IMR-90 (cell line): Measurements from ENCODE around the gene LGI1. TPM values are rescaled to one million over a fixed set of nuclear protein-coding genes. Genes with fewer than 3 reads are reported as not detected.

Experiments used
- ATAC-seq: fragments of 200-7000 bp; cut with Tn5 transposase; 2 replicates; pipeline ENCODE4 v1.9.1; 2020; ENCODE audit warnings: low read depth, mild to moderate bottlenecking, moderate library complexity
- BruUV-seq: library from RNA; stranded (reverse); fragments of 400-500 nt; replicated peaks from 2 replicates; lab custom pipeline; 2021; lab: Mats Ljungman, UMichigan
- CTCF ChIA-PET: fragments of 300-600 bp; formaldehyde crosslinking; extraction: SDS; loops from one replicate; lab custom pipeline; 2021; ENCODE audit warnings: antibody characterized with exemption; lab: Yijun Ruan, JAX
- POLR2A ChIA-PET: fragments of 300-600 bp; sonication (Branson Sonifier 250); formaldehyde crosslinking; loops from one replicate; lab custom pipeline; 2022; ENCODE audit warnings: antibody characterized with exemption; ENCODE audit not compliant: unreplicated experiment; lab: Charles Lee
- DNase-seq: peaks from one replicate; pipeline ENCODE4 v3.0.0; 2013
- H2AFZ ChIP-seq: replicated peaks from 2 replicates; pipeline ENCODE3; 2013; ENCODE audit warnings: low read length, mild to moderate bottlenecking; ENCODE audit not compliant: poor library complexity
- H2AK5ac ChIP-seq: 2 replicates; pipeline ENCODE4 v1.6.1; 2013; ENCODE audit warnings: low read depth, low read length, inconsistent platforms
- H2AK9ac ChIP-seq: replicated peaks from 2 replicates; pipeline ENCODE3; 2013; ENCODE audit warnings: mild to moderate bottlenecking, low read depth, low read length, moderate library complexity; ENCODE audit not compliant: poor library complexity
- H2BK120ac ChIP-seq: 2 replicates; pipeline ENCODE4 v1.6.1; 2013; ENCODE audit warnings: low read depth, low read length, inconsistent platforms
- H2BK15ac ChIP-seq: 3 replicates; pipeline ENCODE4 v1.6.1; 2013; ENCODE audit warnings: low read depth, low read length, inconsistent platforms
- H2BK20ac ChIP-seq: 2 replicates; pipeline ENCODE4 v1.6.1; 2013; ENCODE audit warnings: low read depth, mild to moderate bottlenecking, inconsistent platforms, low read length, moderate library complexity
- H2BK5ac ChIP-seq: 2 replicates; pipeline ENCODE4 v1.6.1; 2013; ENCODE audit warnings: mild to moderate bottlenecking, low read depth, low read length, inconsistent platforms; ENCODE audit not compliant: poor library complexity, severe bottlenecking
- H3K14ac ChIP-seq: replicated peaks from 2 replicates; pipeline ENCODE4 v1.6.1; 2013; ENCODE audit warnings: low read depth, low read length, inconsistent platforms
- H3K18ac ChIP-seq: 2 replicates; pipeline ENCODE4 v1.6.1; 2013; ENCODE audit warnings: low read depth, low read length, control low read depth
- H3K23ac ChIP-seq: 2 replicates; pipeline ENCODE4 v1.6.1; 2013; ENCODE audit warnings: low read depth, low read length, inconsistent platforms
- H3K27ac ChIP-seq: 2 replicates; pipeline ENCODE4 v1.5.1; 2013; ENCODE audit warnings: mild to moderate bottlenecking, control low read depth, low read length; ENCODE audit not compliant: insufficient read depth
- H3K27me3 ChIP-seq: 2 replicates; pipeline ENCODE4 v1.6.1; 2013; ENCODE audit warnings: low read length; ENCODE audit not compliant: control insufficient read depth, insufficient read depth
- H3K36me3 ChIP-seq: 2 replicates; pipeline ENCODE4 v1.6.1; 2013; ENCODE audit warnings: low read length, mixed read lengths; ENCODE audit not compliant: control insufficient read depth, insufficient read depth
- H3K4ac ChIP-seq: 2 replicates; pipeline ENCODE4 v1.6.1; 2013; ENCODE audit warnings: low read depth, low read length, inconsistent platforms
- H3K4me1 ChIP-seq: 2 replicates; pipeline ENCODE4 v1.6.1; 2013; ENCODE audit warnings: low read length, mixed read lengths; ENCODE audit not compliant: control insufficient read depth, insufficient read depth
- H3K4me2 ChIP-seq: 2 replicates; pipeline ENCODE4 v1.6.1; 2013; ENCODE audit warnings: low read depth, mild to moderate bottlenecking, control low read depth, low read length, moderate library complexity
- H3K4me3 ChIP-seq: 2 replicates; pipeline ENCODE4 v1.5.1; 2013; ENCODE audit warnings: low read depth, mild to moderate bottlenecking, control low read depth, low read length, moderate library complexity; ENCODE audit not compliant: insufficient read depth
- H3K56ac ChIP-seq: 2 replicates; pipeline ENCODE4 v1.6.1; 2013; ENCODE audit warnings: low read length, inconsistent platforms; ENCODE audit not compliant: insufficient read depth; ENCODE audit errors: extremely low read depth
- H3K79me1 ChIP-seq, 2 experiments: 2 replicates each; pipeline ENCODE4 v1.6.1; 2013; ENCODE audit warnings: low read length in 2 of 2, inconsistent platforms in 1 of 2, low read depth in 1 of 2
- H3K9ac ChIP-seq: 2 replicates; pipeline ENCODE4 v1.6.1; 2013; ENCODE audit warnings: low read depth, low read length, control low read depth
- H3K9me1 ChIP-seq: 2 replicates; pipeline ENCODE4 v1.6.1; 2013; ENCODE audit warnings: low read length, inconsistent platforms; ENCODE audit not compliant: insufficient read depth
- H3K9me3 ChIP-seq: 2 replicates; pipeline ENCODE4 v1.6.1; 2013; ENCODE audit warnings: low read length; ENCODE audit not compliant: control insufficient read depth, insufficient read depth
- H4K20me1 ChIP-seq: 2 replicates; pipeline ENCODE4 v1.6.1; 2013; ENCODE audit warnings: low read length, inconsistent platforms; ENCODE audit not compliant: insufficient read depth
- H4K5ac ChIP-seq: 2 replicates; pipeline ENCODE4 v1.6.1; 2013; ENCODE audit warnings: mild to moderate bottlenecking, low read depth, low read length, control low read depth
- H4K8ac ChIP-seq, 2 experiments: 2 replicates each; pipeline ENCODE4 v1.6.1; 2013; ENCODE audit warnings: low read depth in 2 of 2, low read length in 2 of 2, control low read depth in 1 of 2, inconsistent platforms in 1 of 2
- H4K91ac ChIP-seq: 2 replicates; pipeline ENCODE4 v1.6.1; 2013; ENCODE audit warnings: low read depth, low read length, inconsistent platforms; ENCODE audit not compliant: insufficient read depth
- CEBPB ChIP-seq: IDR thresholded peaks from 2 replicates; pipeline ENCODE4 v1.6.1; 2012; ENCODE audit warnings: low read depth, low read length, improper control_type of control experiment
- CHD1 ChIP-seq: IDR thresholded peaks from 2 replicates; pipeline ENCODE4 v1.6.1; 2012; ENCODE audit warnings: low read depth, low read length, improper control_type of control experiment
- CTCF ChIP-seq: conservative IDR thresholded peaks from 2 replicates; pipeline ENCODE4 v1.5.1; 2012; ENCODE audit warnings: mild to moderate bottlenecking, low read depth, low read length, improper control_type of control experiment
- FOS ChIP-seq: fragments of 150-350 bp; IDR thresholded peaks from 2 replicates; pipeline ENCODE4 v1.6.1; 2016; ENCODE audit warnings: low read depth, low read length
- MAFK ChIP-seq: IDR thresholded peaks from 2 replicates; pipeline ENCODE4 v1.6.1; 2012; ENCODE audit warnings: low read depth, low read length, improper control_type of control experiment
- MAZ ChIP-seq: IDR thresholded peaks from 2 replicates; pipeline ENCODE4 v1.6.1; 2012; ENCODE audit warnings: low read depth, mild to moderate bottlenecking, low read length, improper control_type of control experiment, moderate library complexity, borderline replicate concordance
- MXI1 ChIP-seq: IDR thresholded peaks from 2 replicates; pipeline ENCODE4 v1.6.1; 2012; ENCODE audit warnings: low read depth, mild to moderate bottlenecking, low read length, moderate library complexity, borderline replicate concordance
- NFE2L2 ChIP-seq: fragments of 150-350 bp; IDR thresholded peaks from 2 replicates; pipeline ENCODE4 v1.6.1; 2016; ENCODE audit warnings: low read depth, mild to moderate bottlenecking, low read length
- POLR2A ChIP-seq: IDR thresholded peaks from 2 replicates; pipeline ENCODE4 v1.6.1; 2012; ENCODE audit warnings: mild to moderate bottlenecking, low read depth, low read length
- RAD21 ChIP-seq: IDR thresholded peaks from 2 replicates; pipeline ENCODE4 v1.6.1; 2012; ENCODE audit warnings: low read length, improper control_type of control experiment
- RCOR1 ChIP-seq: IDR thresholded peaks from 2 replicates; pipeline ENCODE4 v1.6.1; 2012; ENCODE audit warnings: mild to moderate bottlenecking, low read length, improper control_type of control experiment; ENCODE audit not compliant: insufficient replicate concordance
- RFX5 ChIP-seq: IDR thresholded peaks from 2 replicates; pipeline ENCODE4 v1.8.0; 2012; ENCODE audit warnings: low read depth, mild to moderate bottlenecking, low read length, moderate library complexity
- SMC3 ChIP-seq: fragments of 150-350 bp; IDR thresholded peaks from 2 replicates; pipeline ENCODE4 v1.6.1; 2016; ENCODE audit warnings: low read depth, mild to moderate bottlenecking, antibody characterized with exemption, low read length, moderate library complexity
- WGBS, 2 experiments: methylation state at CpG; one replicate each; pipeline versions ENCODE4 v1.1.5 to v1.1.7; 2013; ENCODE audit warnings: missing lambda C conversion rate in 2 of 2; ENCODE audit not compliant: insufficient read length in 1 of 2; ENCODE audit errors: extremely low coverage in 2 of 2; 5-methylcytosine and 5-hydroxymethylcytosine counted together
- dilution Hi-C: fragments of 300-500 bp; cut with HindIII; formaldehyde crosslinking; loops from one replicate; pipeline ENCODE4 v1.14.3; 2018; ENCODE audit warnings: low sequenced_read_pairs; ENCODE audit not compliant: unreplicated experiment
- in situ Hi-C: fragments of 300-500 bp; cut with MboI; formaldehyde crosslinking; loops from 3 replicates; pipeline ENCODE4 v1.14.3; 2019; ENCODE audit warnings: low sequenced_read_pairs, inconsistent platforms, mixed read lengths
- intact Hi-C: fragments of 100-400 bp; cut with micrococcal nuclease; formaldehyde crosslinking; loops from 2 replicates; pipeline ENCODE4 v1.10.0; 2022
- polyA plus RNA-seq, 3 experiments: library from polyadenylated mRNA; depleted of rRNA; stranded (reverse); fragments of >200 nt; gene quantifications; 2 replicates each; pipeline ENCODE4 v1.2.3, GENCODE V29; 2012; ENCODE audit warnings: low replicate concordance in 1 of 3
- total RNA-seq: library from RNA; depleted of rRNA; stranded (reverse); fragments of >200 nt; gene quantifications from 2 replicates; pipeline ENCODE4 v1.2.3, GENCODE V29; 2012
- TF ChIP-seq, protein P1 (sequence below): fragments of 150-350 bp; IDR thresholded peaks from 2 replicates; pipeline ENCODE4 v1.6.1; 2016; ENCODE audit warnings: low read depth, mild to moderate bottlenecking, low read length, moderate library complexity, borderline replicate concordance

LGI1 gene
- total and polyA plus RNA-seq, 2 of the 4 experiments (the other 2 are of a cell fraction) = not detected

- H3K4me2 ChIP-seq = no peak overlapping the region
Observed at GRCh38 chr10:93741367-93741766, 16.4 kb upstream of the LGI1 start.

More at GRCh38 chr10:93741367-93741766, 16.4 kb upstream of the LGI1 start:
- no peak overlapping the region for H3K27ac ChIP-seq
- no peak overlapping the region for H3K4ac ChIP-seq
- H3K9me3 ChIP-seq = no peaks in the 10 kb centered on the region
- H2AK5ac ChIP-seq = no peak overlapping the region
- H3K23ac ChIP-seq = no peak overlapping the region
- no peak for TF ChIP-seq SMC3
- TF ChIP-seq, protein P1, sequence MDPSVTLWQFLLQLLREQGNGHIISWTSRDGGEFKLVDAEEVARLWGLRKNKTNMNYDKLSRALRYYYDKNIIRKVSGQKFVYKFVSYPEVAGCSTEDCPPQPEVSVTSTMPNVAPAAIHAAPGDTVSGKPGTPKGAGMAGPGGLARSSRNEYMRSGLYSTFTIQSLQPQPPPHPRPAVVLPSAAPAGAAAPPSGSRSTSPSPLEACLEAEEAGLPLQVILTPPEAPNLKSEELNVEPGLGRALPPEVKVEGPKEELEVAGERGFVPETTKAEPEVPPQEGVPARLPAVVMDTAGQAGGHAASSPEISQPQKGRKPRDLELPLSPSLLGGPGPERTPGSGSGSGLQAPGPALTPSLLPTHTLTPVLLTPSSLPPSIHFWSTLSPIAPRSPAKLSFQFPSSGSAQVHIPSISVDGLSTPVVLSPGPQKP = no peak
- TF ChIP-seq FOS = no peak
- no peak for TF ChIP-seq MXI1
- no peak for TF ChIP-seq MAFK
- TF ChIP-seq CHD1 = no peak
- no peak for TF ChIP-seq CEBPB
- no peak for TF ChIP-seq NFE2L2
- no peak for TF ChIP-seq CTCF
- no peak for TF ChIP-seq RAD21
- no peak for TF ChIP-seq POLR2A
- TF ChIP-seq MAZ = no peak
- TF ChIP-seq RFX5 = no peak
- no peak for TF ChIP-seq RCOR1
- DNase-seq = no peak
- H3K4me3 ChIP-seq = no peak overlapping the region
- H2AK9ac ChIP-seq = no peak overlapping the region
- no peaks in the 10 kb centered on the region for H4K20me1 ChIP-seq
- intact Hi-C loops (no loop called here), dilution Hi-C loops (no loop called here), in situ Hi-C loops (no loop called here)
- H3K27me3 ChIP-seq = peaks cover 5% of the 10 kb centered on the region
- no peak overlapping the region for H3K9ac ChIP-seq
- H2BK120ac ChIP-seq = no peak overlapping the region
- H4K5ac ChIP-seq = no peak overlapping the region
- no peaks in the 10 kb centered on the region for H3K79me1 ChIP-seq
- BruUV-seq = no TSS peak
- no peaks in the 10 kb centered on the region for H3K9me1 ChIP-seq
- ChIA-PET CTCF (no interaction called here), POLR2A (no interaction called here)
- no peak overlapping the region for H4K91ac ChIP-seq
- no peak overlapping the region for H2BK15ac ChIP-seq
- WGBS, 2 experiments = no CpG with 5 or more reads among the region's 3 CpGs
- no peak overlapping the region for H3K18ac ChIP-seq
- no peak overlapping the region for H3K56ac ChIP-seq
- H3K14ac ChIP-seq = no peak overlapping the region
- no peak overlapping the region for H2BK20ac ChIP-seq
- H3K4me1 ChIP-seq = no peaks in the 10 kb centered on the region
- no peaks in the 10 kb centered on the region for H3K36me3 ChIP-seq
- no peak for ATAC-seq
- H2BK5ac ChIP-seq = no peak overlapping the region
- H2AFZ ChIP-seq = no peak overlapping the region
- no peak overlapping the region for H4K8ac ChIP-seq
